ENCODE measurements around the gene UST.

Gene UST

GRCh38 chr6:149007846-149008245 lies 261.0 kb downstream of the UST start:
- WGBS, 2 experiments (ENCODE audit: insufficient coverage in 2 of 2) = 50% methylated on average over 1 of the region's 2 CpGs; no CpG with 5 or more reads in 1 of the 2 experiments

GRCh38 chr6:149008741-149009140 lies 261.9 kb downstream of the UST start:
- 81% methylated on average over 2 of the region's 2 CpGs; no CpG with 5 or more reads in 1 of the 2 experiments for WGBS, 2 experiments (ENCODE audit: insufficient coverage in 2 of 2)
- H3K4me3 ChIP-seq (ENCODE audit: extremely low read depth, insufficient read depth, low read length, poor library complexity, severe bottlenecking) = no peak overlapping the region
- peaks cover 5% of the 10 kb centered on the region for H3K4me1 ChIP-seq (ENCODE audit: control insufficient read depth, insufficient read depth, low read length, poor library complexity, severe bottlenecking)
- H3K36me3 ChIP-seq (ENCODE audit: control insufficient read depth, insufficient read depth, low read length) = no peaks in the 10 kb centered on the region
- no peak overlapping the region for H3K27ac ChIP-seq (ENCODE audit: low read depth, low read length, severe bottlenecking)
- no peaks in the 10 kb centered on the region for H3K9me3 ChIP-seq (ENCODE audit: control insufficient read depth, low read length)

More at GRCh38 chr6:149007846-149008245, 261.0 kb downstream of the UST start:
- no peak overlapping the region for H3K4me3 ChIP-seq (ENCODE audit: extremely low read depth, insufficient read depth, low read length, poor library complexity, severe bottlenecking)
- H3K4me1 ChIP-seq (ENCODE audit: control insufficient read depth, insufficient read depth, low read length, poor library complexity, severe bottlenecking) = peaks cover 5% of the 10 kb centered on the region
- H3K36me3 ChIP-seq (ENCODE audit: control insufficient read depth, insufficient read depth, low read length) = no peaks in the 10 kb centered on the region
- H3K9me3 ChIP-seq (ENCODE audit: control insufficient read depth, low read length) = no peaks in the 10 kb centered on the region
- no peak overlapping the region for H3K27ac ChIP-seq (ENCODE audit: low read depth, low read length, severe bottlenecking)

GRCh38 chr6:149012040-149012545 lies 265.3 kb downstream of the UST start:
- WGBS, 2 experiments (ENCODE audit: insufficient coverage in 2 of 2) = 93 to 100% methylated on average over 3 to 4 of the region's 6 CpGs
- Histone ChIP-seq H3K4me1 (ENCODE audit: control insufficient read depth, insufficient read depth, low read length, poor library complexity, severe bottlenecking) (peaks cover 16% of the 10 kb centered on the region), H3K4me3 (ENCODE audit: extremely low read depth, insufficient read depth, low read length, poor library complexity, severe bottlenecking) (no peak overlapping the region), H3K36me3 (ENCODE audit: control insufficient read depth, insufficient read depth, low read length) (no peaks in the 10 kb centered on the region), H3K9me3 (ENCODE audit: control insufficient read depth, low read length) (no peaks in the 10 kb centered on the region), H3K27ac (ENCODE audit: low read depth, low read length, severe bottlenecking) (peak overlapping the region; percentile 62)

- 73 to 88% methylated on average over 2 to 5 of the region's 6 CpGs for WGBS, 2 experiments (ENCODE audit: insufficient coverage in 2 of 2)
- H3K27ac ChIP-seq (ENCODE audit: low read depth, low read length, severe bottlenecking) = no peak overlapping the region
- no peak overlapping the region for H3K4me3 ChIP-seq (ENCODE audit: extremely low read depth, insufficient read depth, low read length, poor library complexity, severe bottlenecking)
- H3K4me1 ChIP-seq (ENCODE audit: control insufficient read depth, insufficient read depth, low read length, poor library complexity, severe bottlenecking) = peaks cover 16% of the 10 kb centered on the region
- H3K9me3 ChIP-seq (ENCODE audit: control insufficient read depth, low read length) = no peaks in the 10 kb centered on the region
- H3K36me3 ChIP-seq (ENCODE audit: control insufficient read depth, insufficient read depth, low read length) = no peaks in the 10 kb centered on the region
Observed at GRCh38 chr6:149013586-149014344, 266.9 kb downstream of the UST start.

GRCh38 chr6:149014631-149015534 lies 268.1 kb downstream of the UST start:
- WGBS, 2 experiments (ENCODE audit: insufficient coverage in 2 of 2) = 63 to 70% methylated on average over 3 of the region's 7 CpGs
- H3K27ac ChIP-seq (ENCODE audit: low read depth, low read length, severe bottlenecking) = no peak overlapping the region
- peaks cover 16% of the 10 kb centered on the region for H3K4me1 ChIP-seq (ENCODE audit: control insufficient read depth, insufficient read depth, low read length, poor library complexity, severe bottlenecking)
- no peaks in the 10 kb centered on the region for H3K9me3 ChIP-seq (ENCODE audit: control insufficient read depth, low read length)
- no peaks in the 10 kb centered on the region for H3K36me3 ChIP-seq (ENCODE audit: control insufficient read depth, insufficient read depth, low read length)
- H3K4me3 ChIP-seq (ENCODE audit: extremely low read depth, insufficient read depth, low read length, poor library complexity, severe bottlenecking) = no peak overlapping the region

- WGBS, 2 experiments (ENCODE audit: insufficient coverage in 2 of 2) = 87 to 92% methylated on average over 3 to 4 of the region's 9 CpGs
- Histone ChIP-seq H3K4me3 (ENCODE audit: extremely low read depth, insufficient read depth, low read length, poor library complexity, severe bottlenecking) (no peak overlapping the region), H3K27ac (ENCODE audit: low read depth, low read length, severe bottlenecking) (no peak overlapping the region)
Observed at GRCh38 chr6:149015535-149016525, 269.0 kb downstream of the UST start.

GRCh38 chr6:149016716-149017115 lies 269.9 kb downstream of the UST start:
- H3K4me3 ChIP-seq (ENCODE audit: extremely low read depth, insufficient read depth, low read length, poor library complexity, severe bottlenecking) = no peak overlapping the region
- WGBS, 2 experiments (ENCODE audit: insufficient coverage in 2 of 2) = 87 to 97% methylated on average over 4 to 7 of the region's 7 CpGs
- no peaks in the 10 kb centered on the region for H3K36me3 ChIP-seq (ENCODE audit: control insufficient read depth, insufficient read depth, low read length)
- H3K4me1 ChIP-seq (ENCODE audit: control insufficient read depth, insufficient read depth, low read length, poor library complexity, severe bottlenecking) = peaks cover 16% of the 10 kb centered on the region
- H3K9me3 ChIP-seq (ENCODE audit: control insufficient read depth, low read length) = no peaks in the 10 kb centered on the region
- no peak overlapping the region for H3K27ac ChIP-seq (ENCODE audit: low read depth, low read length, severe bottlenecking)

More at GRCh38 chr6:149015535-149016525, 269.0 kb downstream of the UST start:
- Histone ChIP-seq H3K9me3 (ENCODE audit: control insufficient read depth, low read length) (no peaks in the 10 kb centered on the region), H3K4me1 (ENCODE audit: control insufficient read depth, insufficient read depth, low read length, poor library complexity, severe bottlenecking) (peaks cover 16% of the 10 kb centered on the region), H3K36me3 (ENCODE audit: control insufficient read depth, insufficient read depth, low read length) (no peaks in the 10 kb centered on the region)

GRCh38 chr6:149020319-149020718 lies 273.5 kb downstream of the UST start:
- Histone ChIP-seq H3K4me3 (ENCODE audit: extremely low read depth, insufficient read depth, low read length, poor library complexity, severe bottlenecking) (no peak overlapping the region), H3K9me3 (ENCODE audit: control insufficient read depth, low read length) (no peaks in the 10 kb centered on the region), H3K36me3 (ENCODE audit: control insufficient read depth, insufficient read depth, low read length) (peaks cover 2% of the 10 kb centered on the region), H3K4me1 (ENCODE audit: control insufficient read depth, insufficient read depth, low read length, poor library complexity, severe bottlenecking) (no peaks in the 10 kb centered on the region), H3K27ac (ENCODE audit: low read depth, low read length, severe bottlenecking) (no peak overlapping the region)
- WGBS, 2 experiments (ENCODE audit: insufficient coverage in 2 of 2) = 91 to 100% methylated on average over 1 to 2 of the region's 3 CpGs

- no peaks in the 10 kb centered on the region for H3K4me1 ChIP-seq (ENCODE audit: control insufficient read depth, insufficient read depth, low read length, poor library complexity, severe bottlenecking)
- no peaks in the 10 kb centered on the region for H3K9me3 ChIP-seq (ENCODE audit: control insufficient read depth, low read length)
- peaks cover 2% of the 10 kb centered on the region for H3K36me3 ChIP-seq (ENCODE audit: control insufficient read depth, insufficient read depth, low read length)
- no peak overlapping the region for H3K27ac ChIP-seq (ENCODE audit: low read depth, low read length, severe bottlenecking)
- 80% methylated on average over 1 of the region's 1 CpG; no CpG with 5 or more reads in 1 of the 2 experiments for WGBS, 2 experiments (ENCODE audit: insufficient coverage in 2 of 2)
- no peak overlapping the region for H3K4me3 ChIP-seq (ENCODE audit: extremely low read depth, insufficient read depth, low read length, poor library complexity, severe bottlenecking)
Observed at GRCh38 chr6:149024361-149024760, 277.5 kb downstream of the UST start.

- H3K9me3 ChIP-seq (ENCODE audit: control insufficient read depth, low read length) = no peaks in the 10 kb centered on the region
- WGBS, 2 experiments (ENCODE audit: insufficient coverage in 2 of 2) = no CpG with 5 or more reads among the region's 2 CpGs
Observed at GRCh38 chr6:149025061-149025460, 278.2 kb downstream of the UST start.

More at GRCh38 chr6:149025061-149025460, 278.2 kb downstream of the UST start:
- Histone ChIP-seq H3K4me3 (ENCODE audit: extremely low read depth, insufficient read depth, low read length, poor library complexity, severe bottlenecking) (no peak overlapping the region), H3K36me3 (ENCODE audit: control insufficient read depth, insufficient read depth, low read length) (peaks cover 2% of the 10 kb centered on the region), H3K4me1 (ENCODE audit: control insufficient read depth, insufficient read depth, low read length, poor library complexity, severe bottlenecking) (no peaks in the 10 kb centered on the region), H3K27ac (ENCODE audit: low read depth, low read length, severe bottlenecking) (no peak overlapping the region)
